Airway epithelial cell (primary cell): ENCODE results near the gene SYT3. TPM values are rescaled to one million over a fixed set of nuclear protein-coding genes. Genes with fewer than 3 reads are reported as not detected.

Experiments
- total RNA-seq: library from RNA; depleted of rRNA; stranded (reverse); fragments of >200 nt; gene quantifications from 2 replicates; pipeline ENCODE4 v1.2.3, GENCODE V29; 2015

SYT3 gene
- total RNA-seq, result not detected in 2 replicates

GRCh38 chr19:50639121-50640112 lies at the start of gene SYT3:
SYT3 (minus strand) TSS chr19:50639881; CDS start chr19:50637411, 2,470 bp downstream.

GRCh38 chr19:50649433-50650391 lies 10.0 kb upstream of the SYT3 start, which contains the start of gene C19orf81:
C19orf81 (plus strand) TSS chr19:50649445; CDS start chr19:50649445, 0 bp downstream.

Other genes with a start within 250 kb of the SYT3 start
- gene SPIB, start 220.9 kb downstream of the SYT3 start, total RNA-seq, result not detected in 2 replicates
- gene MYBPC2, start 207.0 kb downstream of the SYT3 start, total RNA-seq, result not detected in 2 replicates
- 59.8 and 84.2 TPM in 2 replicates for gene EMC10, start 163.4 kb downstream of the SYT3 start, total RNA-seq
- 1.5 TPM in 1 of 2 replicates, not detected in the other for gene GARIN5A, start 163.0 kb downstream of the SYT3 start, total RNA-seq
- 30.2 and 39.1 TPM in 2 replicates for gene JOSD2, start 128.7 kb downstream of the SYT3 start, total RNA-seq
- gene ASPDH, start 126.0 kb downstream of the SYT3 start, total RNA-seq, result not detected in 2 replicates
- gene LRRC4B, start 71.4 kb downstream of the SYT3 start, total RNA-seq, result 0.07 TPM in 1 of 2 replicates, not detected in the other
- not detected in 2 replicates for gene C19orf81, start 9.6 kb upstream of the SYT3 start, total RNA-seq
- 0.35 TPM in 1 of 2 replicates, not detected in the other for gene SHANK1, start 79.9 kb upstream of the SYT3 start, total RNA-seq
- 3.7 and 4.9 TPM in 2 replicates for gene CLEC11A, start 83.5 kb upstream of the SYT3 start, total RNA-seq
- not detected in 2 replicates for gene GPR32, start 130.6 kb upstream of the SYT3 start, total RNA-seq
- not detected in 2 replicates for gene ACP4, start 150.5 kb upstream of the SYT3 start, total RNA-seq
- gene KLK1, start 183.9 kb upstream of the SYT3 start, total RNA-seq, result 1.3 TPM in 1 of 2 replicates, not detected in the other
- gene KLK15, start 193.7 kb upstream of the SYT3 start, total RNA-seq, result not detected in 2 replicates
- not detected in 2 replicates for gene KLK3, start 215.0 kb upstream of the SYT3 start, total RNA-seq
- gene KLK2, start 233.6 kb upstream of the SYT3 start, total RNA-seq, result not detected in 2 replicates